ENCODE data around the gene MAGI1. TPM values are rescaled to one million over a fixed set of nuclear protein-coding genes. Genes with fewer than 3 reads are reported as not detected.

Gene MAGI1
- total and polyA plus RNA-seq, 5 donors: 15.8 to 38.3 (median 32.8) TPM

DNA sequence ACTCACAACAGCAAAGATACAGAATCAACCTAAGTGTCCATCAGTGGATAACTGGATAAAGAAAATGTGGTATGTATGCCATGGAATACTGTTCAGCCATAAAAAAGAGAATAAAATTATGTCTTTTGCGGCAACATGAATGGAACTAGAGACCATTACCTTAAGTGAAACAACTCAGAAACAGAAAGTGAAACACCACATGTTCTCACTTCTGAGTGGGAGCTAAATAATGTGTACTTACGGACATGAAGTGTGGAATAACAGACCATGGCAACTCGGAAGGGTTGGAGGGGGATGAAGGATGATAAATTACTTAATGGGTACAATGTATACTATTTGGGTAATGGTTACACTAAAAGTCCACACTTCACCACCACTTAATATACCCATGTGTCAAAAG lies 600.6 kb downstream of the MAGI1 start:
- intact Hi-C loops (cut with DNase I): loop anchor here in 1 of 4 donors (5.0 kb wide), 1 partner anchor 294 kb away; no protein-coding TSS in a partner anchor
- no peak for ATAC-seq
- no peaks in the 10 kb centered on the region for H3K4me1 ChIP-seq (ENCODE audit: control insufficient read depth, insufficient read depth, low read length)
- H3K27ac ChIP-seq (ENCODE audit: low read length): no peak overlapping the region
- H3K4me3 ChIP-seq (ENCODE audit: low read length): no peak overlapping the region
- H3K27me3 ChIP-seq (ENCODE audit: control insufficient read depth, insufficient read depth): no peaks in the 10 kb centered on the region
- no peak for DNase-seq
- H3K9me3 ChIP-seq (ENCODE audit: control insufficient read depth, low read length): no peaks in the 10 kb centered on the region
- 91% methylated on average over 3 of the region's 3 CpGs for WGBS

- DNase-seq: no peak
- Histone ChIP-seq H3K27me3 (ENCODE audit: control insufficient read depth, insufficient read depth) (no peaks in the 10 kb centered on the region), H3K9me3 (ENCODE audit: control insufficient read depth, low read length) (no peaks in the 10 kb centered on the region), H3K27ac (ENCODE audit: low read length) (no peak overlapping the region), H3K4me3 (ENCODE audit: low read length) (no peak overlapping the region), H3K4me1 (ENCODE audit: control insufficient read depth, insufficient read depth, low read length) (no peaks in the 10 kb centered on the region)
- 47% methylated on average over 1 of the region's 1 CpG for WGBS
- ATAC-seq: no peak
- intact Hi-C loops (cut with DNase I): loop anchor here in 1 of 4 donors (5.0 kb wide), 1 partner anchor 296 kb away; no protein-coding TSS in a partner anchor
Observed at GRCh38 chr3:65436580-65436979, 602.1 kb downstream of the MAGI1 start.

DNA sequence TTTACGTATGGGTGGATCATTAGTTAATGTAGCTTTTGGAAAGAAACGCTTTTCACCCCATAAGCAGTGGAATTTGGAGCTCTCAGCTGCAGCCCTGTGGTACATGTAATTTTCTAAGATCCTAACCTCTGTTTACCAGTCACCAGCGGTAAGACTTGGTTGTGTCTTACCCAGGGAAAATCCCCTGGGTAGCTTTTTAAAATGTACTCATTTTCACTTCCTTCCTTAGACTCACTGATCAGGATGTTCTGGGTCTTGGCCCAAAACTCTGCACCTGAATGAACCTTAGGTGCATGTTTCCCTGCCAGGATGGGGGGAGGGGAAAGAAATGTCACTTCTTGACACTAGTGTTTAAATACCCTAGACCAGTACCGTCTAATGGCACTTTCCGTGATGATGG lies 605.2 kb downstream of the MAGI1 start:
- intact Hi-C loops (cut with DNase I): no loop called here

GRCh38 chr3:65432388-65433003 lies 606.2 kb downstream of the MAGI1 start:
- H3K27me3 ChIP-seq (ENCODE audit: control insufficient read depth, insufficient read depth): no peaks in the 10 kb centered on the region

More for the DNA sequence above, 605.2 kb downstream of the MAGI1 start:
- Histone ChIP-seq H3K27me3 (ENCODE audit: control insufficient read depth, insufficient read depth) (no peaks in the 10 kb centered on the region), H3K9me3 (ENCODE audit: control insufficient read depth, low read length) (no peaks in the 10 kb centered on the region), H3K4me1 (ENCODE audit: control insufficient read depth, insufficient read depth, low read length) (no peaks in the 10 kb centered on the region), H3K27ac (ENCODE audit: low read length) (no peak overlapping the region), H3K4me3 (ENCODE audit: low read length) (no peak overlapping the region)
- DNase-seq (no peak), ATAC-seq (no peak)
- 81% methylated on average over 5 of the region's 5 CpGs for WGBS

DNA sequence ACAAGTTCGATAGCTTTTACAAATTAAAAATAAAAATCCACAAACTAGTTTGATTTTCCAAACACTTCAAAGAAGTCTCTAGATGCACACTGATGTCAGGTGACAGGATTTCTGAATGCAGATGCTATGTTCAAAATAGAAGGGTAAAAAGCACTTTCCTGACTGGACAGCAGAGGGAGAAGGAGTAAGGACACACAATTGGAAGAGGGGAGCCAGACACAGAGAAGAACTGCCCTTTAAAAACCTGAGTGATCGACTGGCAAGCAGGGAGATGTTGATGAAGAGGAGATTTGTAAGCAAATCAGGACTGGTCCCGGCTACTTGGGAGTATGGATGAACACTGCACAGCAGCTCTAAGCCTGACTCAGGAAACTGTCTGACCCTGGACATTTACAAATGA lies 612.8 kb downstream of the MAGI1 start:
- no peak for DNase-seq
- H3K4me3 ChIP-seq (ENCODE audit: low read length): no peak overlapping the region
- no peak for ATAC-seq
- no peaks in the 10 kb centered on the region for H3K9me3 ChIP-seq (ENCODE audit: control insufficient read depth, low read length)
- H3K27me3 ChIP-seq (ENCODE audit: control insufficient read depth, insufficient read depth): no peaks in the 10 kb centered on the region
- intact Hi-C loops (cut with DNase I): loop anchor here in 1 of 4 donors (10.0 kb wide), 1 partner anchor 309 kb away; no protein-coding TSS in a partner anchor
- H3K27ac ChIP-seq (ENCODE audit: low read length): no peak overlapping the region
- WGBS: 75% methylated on average over 3 of the region's 3 CpGs
- no peaks in the 10 kb centered on the region for H3K4me1 ChIP-seq (ENCODE audit: control insufficient read depth, insufficient read depth, low read length)

More at GRCh38 chr3:65432388-65433003, 606.2 kb downstream of the MAGI1 start:
- 82% methylated on average over 6 of the region's 6 CpGs for WGBS
- intact Hi-C loops (cut with DNase I): no loop called here
- ATAC-seq (no peak), DNase-seq (no peak)
- H3K4me1 ChIP-seq (ENCODE audit: control insufficient read depth, insufficient read depth, low read length): no peaks in the 10 kb centered on the region
- H3K27ac ChIP-seq (ENCODE audit: low read length): no peak overlapping the region
- H3K4me3 ChIP-seq (ENCODE audit: low read length): no peak overlapping the region
- no peaks in the 10 kb centered on the region for H3K9me3 ChIP-seq (ENCODE audit: control insufficient read depth, low read length)

GRCh38 chr3:65422154-65422553 lies 616.6 kb downstream of the MAGI1 start:
- DNase-seq: no peak
- Histone ChIP-seq H3K9me3 (ENCODE audit: control insufficient read depth, low read length) (no peaks in the 10 kb centered on the region), H3K4me1 (ENCODE audit: control insufficient read depth, insufficient read depth, low read length) (no peaks in the 10 kb centered on the region), H3K27me3 (ENCODE audit: control insufficient read depth, insufficient read depth) (no peaks in the 10 kb centered on the region), H3K4me3 (ENCODE audit: low read length) (no peak overlapping the region), H3K27ac (ENCODE audit: low read length) (no peak overlapping the region)
- 87% methylated on average over 3 of the region's 3 CpGs for WGBS
- no peak for ATAC-seq
- intact Hi-C loops (cut with DNase I): loop anchor here in 1 of 4 donors (10.0 kb wide), 1 partner anchor 313 kb away; no protein-coding TSS in a partner anchor

GRCh38 chr3:65419233-65419632 lies 619.5 kb downstream of the MAGI1 start:
- Histone ChIP-seq H3K4me3 (ENCODE audit: low read length) (no peak overlapping the region), H3K27me3 (ENCODE audit: control insufficient read depth, insufficient read depth) (no peaks in the 10 kb centered on the region), H3K4me1 (ENCODE audit: control insufficient read depth, insufficient read depth, low read length) (no peaks in the 10 kb centered on the region), H3K27ac (ENCODE audit: low read length) (no peak overlapping the region), H3K9me3 (ENCODE audit: control insufficient read depth, low read length) (no peaks in the 10 kb centered on the region)
- intact Hi-C loops (cut with DNase I): no loop called here
- ATAC-seq: no peak
- 84% methylated on average over 2 of the region's 2 CpGs for WGBS
- no peak for DNase-seq

- Histone ChIP-seq H3K27me3 (ENCODE audit: control insufficient read depth, insufficient read depth) (no peaks in the 10 kb centered on the region), H3K9me3 (ENCODE audit: control insufficient read depth, low read length) (no peaks in the 10 kb centered on the region), H3K4me3 (ENCODE audit: low read length) (no peak overlapping the region), H3K4me1 (ENCODE audit: control insufficient read depth, insufficient read depth, low read length) (peaks cover 3% of the 10 kb centered on the region), H3K27ac (ENCODE audit: low read length) (no peak overlapping the region)
- no peak for ATAC-seq
- DNase-seq: no peak
- intact Hi-C loops (cut with DNase I): no loop called here
- 83% methylated on average over 3 of the region's 3 CpGs for WGBS
Observed at GRCh38 chr3:65413891-65414290, 624.8 kb downstream of the MAGI1 start.

DNA sequence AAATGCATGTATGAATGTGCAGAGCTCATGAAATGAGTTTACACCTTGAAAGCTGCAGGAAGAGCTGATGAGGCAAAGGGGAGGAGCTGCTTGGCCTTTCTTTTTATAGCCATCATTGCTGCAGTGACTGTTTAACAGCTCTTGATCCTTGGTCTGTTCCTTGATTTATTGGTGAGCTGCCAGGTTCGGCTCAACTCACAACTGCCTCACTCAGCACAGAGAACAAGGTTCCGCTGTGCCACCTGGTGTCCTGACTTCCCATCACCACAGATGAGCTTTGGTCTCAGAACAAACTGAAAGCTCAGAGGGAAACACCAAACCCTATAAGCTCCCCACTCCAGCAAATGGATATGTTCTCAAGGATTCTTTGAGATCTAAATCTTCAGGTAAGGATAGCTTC lies 626.1 kb downstream of the MAGI1 start:
- no peak overlapping the region for H3K27ac ChIP-seq (ENCODE audit: low read length)

GRCh38 chr3:65411367-65411766 lies 627.4 kb downstream of the MAGI1 start:
- H3K27ac ChIP-seq (ENCODE audit: low read length): peak overlapping the region; percentile 25
- DNase-seq: no peak
- WGBS: 24% methylated on average over 3 of the region's 3 CpGs
- no peaks in the 10 kb centered on the region for H3K27me3 ChIP-seq (ENCODE audit: control insufficient read depth, insufficient read depth)
- intact Hi-C loops (cut with DNase I): no loop called here
- H3K4me1 ChIP-seq (ENCODE audit: control insufficient read depth, insufficient read depth, low read length): peaks cover 3% of the 10 kb centered on the region
- ATAC-seq: peak in 1 of 2 donors; percentile 19
- no peak overlapping the region for H3K4me3 ChIP-seq (ENCODE audit: low read length)
- H3K9me3 ChIP-seq (ENCODE audit: control insufficient read depth, low read length): no peaks in the 10 kb centered on the region

More for the DNA sequence above, 626.1 kb downstream of the MAGI1 start:
- intact Hi-C loops (cut with DNase I): no loop called here
- Histone ChIP-seq H3K4me3 (ENCODE audit: low read length) (no peak overlapping the region), H3K9me3 (ENCODE audit: control insufficient read depth, low read length) (no peaks in the 10 kb centered on the region), H3K4me1 (ENCODE audit: control insufficient read depth, insufficient read depth, low read length) (peaks cover 3% of the 10 kb centered on the region), H3K27me3 (ENCODE audit: control insufficient read depth, insufficient read depth) (no peaks in the 10 kb centered on the region)
- DNase-seq (peak; percentile 26 to 71 (median 56)), ATAC-seq (peak; percentile 84 to 88)
- WGBS: 30% methylated on average over 2 of the region's 2 CpGs

GRCh38 chr3:65409176-65409569 lies 629.5 kb downstream of the MAGI1 start:
- no peak overlapping the region for H3K27ac ChIP-seq (ENCODE audit: low read length)
- no peak overlapping the region for H3K4me3 ChIP-seq (ENCODE audit: low read length)
- peaks cover 3% of the 10 kb centered on the region for H3K4me1 ChIP-seq (ENCODE audit: control insufficient read depth, insufficient read depth, low read length)
- intact Hi-C loops (cut with DNase I): no loop called here
- ATAC-seq (no peak), DNase-seq (no peak)
- 34% methylated on average over 3 of the region's 3 CpGs for WGBS
- H3K27me3 ChIP-seq (ENCODE audit: control insufficient read depth, insufficient read depth): no peaks in the 10 kb centered on the region
- no peaks in the 10 kb centered on the region for H3K9me3 ChIP-seq (ENCODE audit: control insufficient read depth, low read length)

Data from right cardiac atrium (tissue), 5 donors.